HG03025 (cell line): ENCODE data around the gene RAPGEF4.

ENCODE experiments used
- ATAC-seq: cut with Tn5 transposase; IDR thresholded peaks from one replicate; pipeline ENCODE4 v1.9.1; 2021; ENCODE audit warnings: mild to moderate bottlenecking, moderate library complexity; ENCODE audit not compliant: unreplicated experiment, low FRiP score

Gene RAPGEF4

GRCh38 chr2:172855588-172855987 is 119.9 kb downstream of the RAPGEF4 start:
- ATAC-seq = no peak

- ATAC-seq = no peak
These were observed 121.0 kb downstream of the RAPGEF4 start for GRCh38 chr2:172856606-172857005.

GRCh38 chr2:172858473-172858745 is 122.8 kb downstream of the RAPGEF4 start:
- ATAC-seq = no peak

- ATAC-seq = no peak
These were observed 124.1 kb downstream of the RAPGEF4 start for GRCh38 chr2:172859581-172860335.

GRCh38 chr2:172860336-172860707 is 124.7 kb downstream of the RAPGEF4 start:
- ATAC-seq = no peak

- ATAC-seq = no peak
These were observed 125.5 kb downstream of the RAPGEF4 start for GRCh38 chr2:172861098-172861497.

- ATAC-seq = no peak
These were observed 126.2 kb downstream of the RAPGEF4 start for GRCh38 chr2:172861656-172862476.

- no peak for ATAC-seq
These were observed 127.7 kb downstream of the RAPGEF4 start for GRCh38 chr2:172863341-172863740.

- ATAC-seq = no peak
These were observed 128.5 kb downstream of the RAPGEF4 start for GRCh38 chr2:172864182-172864581.

GRCh38 chr2:172865422-172865821 is 129.8 kb downstream of the RAPGEF4 start:
- ATAC-seq = no peak

GRCh38 chr2:172869861-172870260 is 134.2 kb downstream of the RAPGEF4 start:
- ATAC-seq = no peak

- no peak for ATAC-seq
These were observed 134.8 kb downstream of the RAPGEF4 start for GRCh38 chr2:172870396-172870795.

GRCh38 chr2:172877826-172878225 is 142.2 kb downstream of the RAPGEF4 start:
- no peak for ATAC-seq

- ATAC-seq = no peak
These were observed 142.6 kb downstream of the RAPGEF4 start for GRCh38 chr2:172878260-172878659.

- no peak for ATAC-seq
These were observed 148.7 kb downstream of the RAPGEF4 start for GRCh38 chr2:172884336-172884735.

GRCh38 chr2:172885996-172886395 is 150.4 kb downstream of the RAPGEF4 start:
- ATAC-seq = no peak

- ATAC-seq = no peak
These were observed 151.6 kb downstream of the RAPGEF4 start for GRCh38 chr2:172887280-172887679.

- no peak for ATAC-seq
These were observed 153.3 kb downstream of the RAPGEF4 start for GRCh38 chr2:172888714-172889669.

GRCh38 chr2:172889768-172890430 is 154.3 kb downstream of the RAPGEF4 start:
- no peak for ATAC-seq

- ATAC-seq = no peak
These were observed 157.5 kb downstream of the RAPGEF4 start for GRCh38 chr2:172893111-172893510.
